A549 (cell line): ENCODE results near the gene MRPL11. TPM values are rescaled to one million over a fixed set of nuclear protein-coding genes. Genes with fewer than 3 reads are reported as not detected.
A peak's percentile ranks its signal among the peaks of the same experiment; 100 is the strongest.

Experiments
- ATAC-seq, 2 experiments: fragments of 200-7000 bp in 1 of 2; fragments of >200 bp in 1 of 2; cut with Nextera tagmentation in 1 of 2; cut with Tn5 transposase in 1 of 2; 3 replicates each; pipeline versions ENCODE4 v1.8.0 to v1.9.1; 2018 to 2020; ENCODE audit warnings: mild to moderate bottlenecking in 1 of 2, moderate library complexity in 1 of 2
- CTCF ChIA-PET: fragments of 300-600 bp; sonication (Branson Sonifier 250); formaldehyde crosslinking; extraction: SDS; loops from one replicate; lab custom pipeline; 2021; ENCODE audit warnings: antibody characterized with exemption, inconsistent platforms; lab: Yijun Ruan, JAX
- POLR2A ChIA-PET: fragments of 350-600 bp; formaldehyde crosslinking; extraction: SDS; loops from one replicate; lab custom pipeline; 2021; ENCODE audit warnings: antibody characterized with exemption, inconsistent platforms; lab: Yijun Ruan, JAX
- DNase-seq, 2 experiments: peaks; one replicate each; pipeline versions ENCODE4 v3.0.0 to v3.0.0-alpha.2; 2011 to 2016; ENCODE audit warnings: low read depth in 1 of 2, low spot score in 1 of 2
- FAIRE-seq: peaks from 2 replicates; lab custom pipeline; 2011; peaks lifted over from hg19 to GRCh38; lab: Jason Lieb, UNC
- H3K27ac ChIP-seq, 2 experiments: fragments of >200 bp; sonication (Bioruptor Twin); formaldehyde crosslinking; 3 replicates each; pipeline ENCODE4 v1.5.1; 2016 to 2017
- H3K4me1 ChIP-seq: fragments of >200 bp; sonication (Bioruptor Twin); formaldehyde crosslinking; 3 replicates; pipeline ENCODE4 v1.6.1; 2016
- H3K4me2 ChIP-seq: fragments of >200 bp; sonication (Bioruptor Twin); formaldehyde crosslinking; 3 replicates; pipeline ENCODE4 v1.6.1; 2016
- H3K4me3 ChIP-seq: fragments of >200 bp; sonication (Bioruptor Twin); formaldehyde crosslinking; 3 replicates; pipeline ENCODE4 v1.5.1; 2016
- H3K9me3 ChIP-seq: fragments of >200 bp; sonication (Bioruptor Twin); formaldehyde crosslinking; 3 replicates; pipeline ENCODE4 v1.6.1; 2016
- CBX2 ChIP-seq: fragments of 200-600 bp; sonication (generic); IDR thresholded peaks from 2 replicates; pipeline ENCODE4 v1.6.1; 2016; ENCODE audit warnings: low read depth, mild to moderate bottlenecking, borderline replicate concordance
- CEBPB ChIP-seq, 2 experiments: fragments of >200 bp in 1 of 2; sonication (Bioruptor Twin) in 1 of 2; formaldehyde crosslinking in 1 of 2; IDR thresholded peaks; 2 replicates each; pipeline ENCODE4 v1.6.1; 2012 to 2016
- CHD2 ChIP-seq: fragments of 150-350 bp; IDR thresholded peaks from 2 replicates; pipeline ENCODE4 v1.6.1; 2014; ENCODE audit warnings: low read length; ENCODE audit not compliant: partially characterized antibody
- ESRRA ChIP-seq: fragments of 150-350 bp; IDR thresholded peaks from 2 replicates; pipeline ENCODE4 v1.6.1; 2014; ENCODE audit warnings: mild to moderate bottlenecking, low read length, borderline replicate concordance
- FOSB ChIP-seq: fragments of 250-450 bp; sonication (Bioruptor Pico); IDR thresholded peaks from 2 replicates; pipeline ENCODE4 v1.5.0; 2020; ENCODE audit warnings: mild to moderate bottlenecking, moderate library complexity
- FOSL2 ChIP-seq, 2 experiments: fragments of 450-650 bp in 1 of 2; fragments of >200 bp in 1 of 2; sonication (Bioruptor Twin) in 1 of 2; formaldehyde crosslinking; IDR thresholded peaks; 2 replicates each; pipeline versions ENCODE4 v1.5.0 to v1.6.1; 2016 to 2020; ENCODE audit warnings: mild to moderate bottlenecking in 1 of 2, moderate library complexity in 1 of 2
- FOXS1 ChIP-seq: fragments of 250-450 bp; sonication (Bioruptor Pico); IDR thresholded peaks from 2 replicates; pipeline ENCODE4 v1.5.0; 2020; ENCODE audit warnings: mild to moderate bottlenecking, moderate library complexity
- GATA3 ChIP-seq: IDR thresholded peaks from 2 replicates; pipeline ENCODE4 v1.6.1; 2012; ENCODE audit warnings: borderline replicate concordance
- HDAC2 ChIP-seq: fragments of 200-600 bp; sonication (generic); IDR thresholded peaks from 2 replicates; pipeline ENCODE4 v1.6.1; 2016
- HOXB13 ChIP-seq: fragments of 250-450 bp; sonication (Bioruptor Pico); IDR thresholded peaks from 2 replicates; pipeline ENCODE4 v1.5.0; 2020; ENCODE audit warnings: low read depth, mild to moderate bottlenecking, moderate library complexity
- JUN ChIP-seq, 2 experiments: fragments of >200 bp; sonication (Bioruptor Twin); formaldehyde crosslinking; IDR thresholded peaks; 2 replicates in 1 of 2; 3 replicates in 1 of 2; pipeline ENCODE4 v1.6.1; 2016 to 2017
- JUNB ChIP-seq: fragments of >200 bp; sonication (Bioruptor Twin); formaldehyde crosslinking; IDR thresholded peaks from 2 replicates; pipeline ENCODE4 v1.6.1; 2016
- KDM5A ChIP-seq: fragments of 200-600 bp; sonication (generic); IDR thresholded peaks from 2 replicates; pipeline ENCODE4 v1.6.1; 2016; ENCODE audit warnings: antibody characterized with exemption, mild to moderate bottlenecking
- MYC ChIP-seq: IDR thresholded peaks from 2 replicates; pipeline ENCODE4 v1.6.1; 2012; ENCODE audit warnings: mild to moderate bottlenecking, inconsistent platforms, low read length, improper control_type of control experiment, borderline replicate concordance
- NPAS2 ChIP-seq: fragments of 250-450 bp; sonication (Bioruptor Pico); IDR thresholded peaks from 2 replicates; pipeline ENCODE4 v1.8.0; 2022; ENCODE audit warnings: mild to moderate bottlenecking, moderate library complexity, borderline replicate concordance
- PHF8 ChIP-seq: fragments of 200-600 bp; sonication (generic); IDR thresholded peaks from 2 replicates; pipeline ENCODE4 v1.6.1; 2016; ENCODE audit warnings: low read depth, mild to moderate bottlenecking, antibody characterized with exemption, moderate library complexity, borderline replicate concordance
- POLR2A ChIP-seq: IDR thresholded peaks from 2 replicates; pipeline ENCODE4 v1.6.1; 2012; ENCODE audit warnings: mild to moderate bottlenecking, low read length
- RAD21 ChIP-seq, 2 experiments: fragments of >200 bp in 1 of 2; sonication (Bioruptor Twin) in 1 of 2; formaldehyde crosslinking in 1 of 2; IDR thresholded peaks in 1 of 2; conservative IDR thresholded peaks in 1 of 2; 2 replicates in 1 of 2; 3 replicates in 1 of 2; pipeline ENCODE4 v1.6.1; 2012 to 2018; ENCODE audit warnings: inconsistent platforms in 1 of 2
- RFX5 ChIP-seq: fragments of 450-650 bp; IDR thresholded peaks from 2 replicates; pipeline ENCODE4 v1.7.1; 2014; ENCODE audit warnings: antibody characterized with exemption, mild to moderate bottlenecking, moderate library complexity
- RNF2 ChIP-seq: fragments of 200-600 bp; sonication (generic); IDR thresholded peaks from 2 replicates; pipeline ENCODE4 v1.6.1; 2016; ENCODE audit warnings: low read depth, mild to moderate bottlenecking, antibody characterized with exemption, moderate library complexity, borderline replicate concordance
- SMC3 ChIP-seq: fragments of >200 bp; sonication (Bioruptor Twin); formaldehyde crosslinking; IDR thresholded peaks from 3 replicates; pipeline ENCODE4 v1.6.1; 2018; ENCODE audit warnings: inconsistent platforms
- SREBF2 ChIP-seq: fragments of 450-650 bp; IDR thresholded peaks from 2 replicates; pipeline ENCODE4 v1.6.1; 2014; ENCODE audit warnings: mild to moderate bottlenecking, moderate library complexity
- ZC3H11A ChIP-seq: fragments of 450-650 bp; IDR thresholded peaks from 2 replicates; pipeline ENCODE4 v1.6.1; 2014; ENCODE audit warnings: antibody characterized with exemption, mild to moderate bottlenecking
- ZFP36 ChIP-seq: fragments of 450-650 bp; IDR thresholded peaks from 2 replicates; pipeline ENCODE4 v1.6.1; 2014; ENCODE audit warnings: borderline replicate concordance; ENCODE audit not compliant: partially characterized antibody
- ZNF302 ChIP-seq: fragments of 250-450 bp; sonication (Bioruptor Pico); IDR thresholded peaks from 2 replicates; pipeline ENCODE4 v1.9.0; 2021; ENCODE audit warnings: inconsistent platforms, mild to moderate bottlenecking, moderate library complexity
- ZSCAN20 ChIP-seq: fragments of 250-450 bp; sonication (Bioruptor Pico); IDR thresholded peaks from 2 replicates; pipeline ENCODE4 v1.8.0; 2022; ENCODE audit warnings: mild to moderate bottlenecking, moderate library complexity
- WGBS: methylation state at CpG from one replicate; pipeline ENCODE4 v1.1.6; 2017; ENCODE audit errors: missing lambda C conversion rate; 5-methylcytosine and 5-hydroxymethylcytosine counted together
- polyA minus RNA-seq: library from RNA; depleted of rRNA, polyadenylated mRNA; stranded (reverse); fragments of >200 nt; gene quantifications from 2 replicates; pipeline ENCODE4 v1.2.3, GENCODE V29; 2011; rRNA and poly(A)+ RNA removed
- polyA plus RNA-seq, 4 experiments: library from polyadenylated mRNA; depleted of rRNA in 3 of 4; stranded (reverse); fragments of >200 nt; fragmentation: RNase III in 1 of 4; extraction: RNeasy Plus Mini Kit Qiagen cat#74134 plus additional on column Dnase treatment in 1 of 4; gene quantifications; 2 replicates in 3 of 4; 3 replicates in 1 of 4; pipeline ENCODE4 v1.2.3, GENCODE V29; 2011 to 2017
- TF ChIP-seq, protein P1 (sequence below): fragments of 200-600 bp; sonication (generic); IDR thresholded peaks from 2 replicates; pipeline ENCODE4 v1.6.1; 2016; ENCODE audit warnings: antibody characterized with exemption, mild to moderate bottlenecking, moderate library complexity
- TF ChIP-seq, protein P2 (sequence below): fragments of >200 bp; sonication (Bioruptor Twin); formaldehyde crosslinking; IDR thresholded peaks from 3 replicates; pipeline ENCODE4 v1.6.1; 2016
- TF ChIP-seq, protein P3 (sequence below): IDR thresholded peaks from 2 replicates; pipeline ENCODE4 v1.6.1; 2012
- TF ChIP-seq, protein P4 (sequence below): fragments of 450-650 bp; IDR thresholded peaks from 2 replicates; pipeline ENCODE4 v1.6.1; 2014; ENCODE audit warnings: antibody characterized with exemption
- TF ChIP-seq, protein P5 (sequence below): fragments of 250-450 bp; sonication (Bioruptor Pico); IDR thresholded peaks from 2 replicates; pipeline ENCODE4 v1.5.0; 2020; ENCODE audit warnings: low read depth, mild to moderate bottlenecking, moderate library complexity

Gene MRPL11
- polyA plus RNA-seq (2011; rRNA removed) = 62.9 and 70.1 TPM in 2 replicates
- polyA plus RNA-seq (2012; cell fraction: cytosol; rRNA removed) = 71.9 and 85.0 TPM in 2 replicates
- 35.0 and 45.6 TPM in 2 replicates for polyA plus RNA-seq (2012; cell fraction: nucleus; rRNA removed)
- polyA plus RNA-seq (2017; fragmentation: RNase III; extraction: RNeasy Plus Mini Kit Qiagen cat#74134 plus additional on column Dnase treatment) = 71.9 to 73.8 TPM (median 73.5 TPM) in 3 replicates
- polyA minus RNA-seq = 26.8 and 28.1 TPM in 2 replicates

DNA sequence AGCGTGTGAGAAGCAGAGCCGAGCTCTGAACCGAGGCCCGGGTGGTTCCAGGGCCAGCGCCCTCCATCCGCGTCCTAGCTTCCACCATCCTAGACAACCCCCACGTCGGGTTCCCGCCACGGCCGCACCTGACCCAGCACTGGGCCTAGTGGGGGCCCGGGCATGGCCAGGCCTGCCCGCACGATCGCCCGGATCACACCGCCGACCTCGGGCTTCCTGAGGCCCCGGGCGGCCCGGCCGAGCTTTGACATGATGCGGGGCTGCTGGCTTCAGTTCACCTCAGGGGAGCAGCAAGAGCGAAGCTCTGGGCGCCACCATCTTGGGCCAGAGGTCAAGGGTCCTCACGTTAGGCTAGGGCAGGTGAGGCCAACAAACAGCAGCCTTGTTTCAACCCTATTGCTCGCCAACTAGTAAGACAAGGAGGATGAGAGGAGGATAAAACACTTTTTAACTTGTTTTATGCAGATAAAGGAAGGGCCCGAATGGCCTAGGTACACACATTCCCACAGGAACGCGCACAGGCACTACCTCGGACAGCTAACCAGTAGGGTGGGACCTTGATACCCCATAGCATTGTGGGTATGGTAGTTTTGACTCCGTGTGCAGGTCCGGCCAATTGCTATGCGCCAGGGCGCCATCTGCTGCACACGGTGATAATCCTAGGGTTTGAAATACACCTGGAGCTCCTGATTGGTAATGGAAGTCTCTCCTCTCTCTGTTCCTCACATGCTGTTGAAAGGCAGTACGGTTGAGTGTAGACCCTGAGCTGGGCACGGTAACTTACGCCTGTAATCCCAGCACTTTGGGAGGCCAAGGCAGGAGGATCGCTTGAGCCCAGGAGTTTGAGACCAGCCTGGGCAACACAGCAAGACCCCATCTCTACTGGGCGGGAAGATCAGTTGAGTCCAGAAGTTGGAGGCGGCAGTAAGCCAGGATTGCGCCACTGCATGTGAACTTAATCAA is at the start of gene MRPL11:
MRPL11 (minus strand) TSS at position 345 of the 963 bp plus-strand sequence; CDS start at position 251, 94 bp downstream.
- 4% methylated on average over 26 of the region's 45 CpGs for WGBS
- H3K4me2 ChIP-seq = peak within 1 kb of the TSS; percentile 83
- POLR2A ChIA-PET = interaction anchor here (1.1 to 1.9 kb wide), 8 partner anchors 17 to 240 kb away, joined by 3 to 22 read pairs (median 6); partner anchors contain the start of genes DPP3, PELI3, RBM14 and RBM4B
- H3K4me3 ChIP-seq = peak within 1 kb of the TSS; percentile 69
- H3K9me3 ChIP-seq = no peaks in the 10 kb centered on the region
- ATAC-seq = peak; percentile 95 to 97
- H3K27ac ChIP-seq = peak within 1 kb of the TSS; percentile 79 to 92
- DNase-seq = peak; percentile 94 to 98
- peaks cover 15% of the 10 kb centered on the region for H3K4me1 ChIP-seq
- peak; percentile 91 for FAIRE-seq
- CTCF ChIA-PET = interaction anchor here (0.6 to 48.5 kb wide), 27 partner anchors 10 to 513 kb away, joined by 3 to 1614 read pairs (median 3); partner anchors contain the start of genes DPP3, NPAS4, RBM4B and ZDHHC24
- TF ChIP-seq, protein P1, sequence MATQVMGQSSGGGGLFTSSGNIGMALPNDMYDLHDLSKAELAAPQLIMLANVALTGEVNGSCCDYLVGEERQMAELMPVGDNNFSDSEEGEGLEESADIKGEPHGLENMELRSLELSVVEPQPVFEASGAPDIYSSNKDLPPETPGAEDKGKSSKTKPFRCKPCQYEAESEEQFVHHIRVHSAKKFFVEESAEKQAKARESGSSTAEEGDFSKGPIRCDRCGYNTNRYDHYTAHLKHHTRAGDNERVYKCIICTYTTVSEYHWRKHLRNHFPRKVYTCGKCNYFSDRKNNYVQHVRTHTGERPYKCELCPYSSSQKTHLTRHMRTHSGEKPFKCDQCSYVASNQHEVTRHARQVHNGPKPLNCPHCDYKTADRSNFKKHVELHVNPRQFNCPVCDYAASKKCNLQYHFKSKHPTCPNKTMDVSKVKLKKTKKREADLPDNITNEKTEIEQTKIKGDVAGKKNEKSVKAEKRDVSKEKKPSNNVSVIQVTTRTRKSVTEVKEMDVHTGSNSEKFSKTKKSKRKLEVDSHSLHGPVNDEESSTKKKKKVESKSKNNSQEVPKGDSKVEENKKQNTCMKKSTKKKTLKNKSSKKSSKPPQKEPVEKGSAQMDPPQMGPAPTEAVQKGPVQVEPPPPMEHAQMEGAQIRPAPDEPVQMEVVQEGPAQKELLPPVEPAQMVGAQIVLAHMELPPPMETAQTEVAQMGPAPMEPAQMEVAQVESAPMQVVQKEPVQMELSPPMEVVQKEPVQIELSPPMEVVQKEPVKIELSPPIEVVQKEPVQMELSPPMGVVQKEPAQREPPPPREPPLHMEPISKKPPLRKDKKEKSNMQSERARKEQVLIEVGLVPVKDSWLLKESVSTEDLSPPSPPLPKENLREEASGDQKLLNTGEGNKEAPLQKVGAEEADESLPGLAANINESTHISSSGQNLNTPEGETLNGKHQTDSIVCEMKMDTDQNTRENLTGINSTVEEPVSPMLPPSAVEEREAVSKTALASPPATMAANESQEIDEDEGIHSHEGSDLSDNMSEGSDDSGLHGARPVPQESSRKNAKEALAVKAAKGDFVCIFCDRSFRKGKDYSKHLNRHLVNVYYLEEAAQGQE = no peak
- no peak for TF ChIP-seq ZFP36
- no peak for TF ChIP-seq MYC
- TF ChIP-seq RNF2 = no peak
- no peak for TF ChIP-seq JUNB
- TF ChIP-seq ZNF302 (CRISPR knock-in tag) = no peak
- TF ChIP-seq POLR2A = peak; percentile 40; the same call in 1 of the 2 replicates
- TF ChIP-seq HDAC2 = peak; percentile 79; the same call in 1 of the 2 replicates
- TF ChIP-seq FOSL2 (IDR thresholded peaks at IDR 0.05) = no peak
- TF ChIP-seq FOSL2 (CRISPR knock-in tag; IDR thresholded peaks at IDR 0.05) = no peak
- no peak for TF ChIP-seq ESRRA
- TF ChIP-seq RFX5 = no peak
- TF ChIP-seq, protein P2, sequence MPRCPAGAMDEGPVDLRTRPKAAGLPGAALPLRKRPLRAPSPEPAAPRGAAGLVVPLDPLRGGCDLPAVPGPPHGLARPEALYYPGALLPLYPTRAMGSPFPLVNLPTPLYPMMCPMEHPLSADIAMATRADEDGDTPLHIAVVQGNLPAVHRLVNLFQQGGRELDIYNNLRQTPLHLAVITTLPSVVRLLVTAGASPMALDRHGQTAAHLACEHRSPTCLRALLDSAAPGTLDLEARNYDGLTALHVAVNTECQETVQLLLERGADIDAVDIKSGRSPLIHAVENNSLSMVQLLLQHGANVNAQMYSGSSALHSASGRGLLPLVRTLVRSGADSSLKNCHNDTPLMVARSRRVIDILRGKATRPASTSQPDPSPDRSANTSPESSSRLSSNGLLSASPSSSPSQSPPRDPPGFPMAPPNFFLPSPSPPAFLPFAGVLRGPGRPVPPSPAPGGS = 0 out of 3 replicates have a peak, but pooled peaks have one; percentile 45
- TF ChIP-seq CHD2 = no peak
- peak; percentile 98 for TF ChIP-seq KDM5A
- TF ChIP-seq RAD21 (conservative IDR thresholded peaks at IDR 0.05 in 1 of 2, IDR thresholded peaks at IDR 0.05 in 1 of 2) = peak; percentile 41 to 54; a peak in 4 of 5 replicates
- TF ChIP-seq SMC3 = peak; percentile 61; the same call in 2 of the 3 replicates
- peak; percentile 98 for TF ChIP-seq PHF8
- TF ChIP-seq CEBPB (IDR thresholded peaks at IDR 0.05) = no peak
- TF ChIP-seq FOXS1 (CRISPR knock-in tag) = no peak
- no peak for TF ChIP-seq ZSCAN20 (CRISPR knock-in tag)
- peak; percentile 97 to 98 for TF ChIP-seq JUN (IDR thresholded peaks at IDR 0.05)
- TF ChIP-seq ZC3H11A = no peak
- no peak for TF ChIP-seq GATA3
- TF ChIP-seq, protein P3, sequence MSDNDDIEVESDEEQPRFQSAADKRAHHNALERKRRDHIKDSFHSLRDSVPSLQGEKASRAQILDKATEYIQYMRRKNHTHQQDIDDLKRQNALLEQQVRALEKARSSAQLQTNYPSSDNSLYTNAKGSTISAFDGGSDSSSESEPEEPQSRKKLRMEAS = peak; percentile 71
- TF ChIP-seq FOSB (CRISPR knock-in tag) = no peak
- TF ChIP-seq, protein P4, sequence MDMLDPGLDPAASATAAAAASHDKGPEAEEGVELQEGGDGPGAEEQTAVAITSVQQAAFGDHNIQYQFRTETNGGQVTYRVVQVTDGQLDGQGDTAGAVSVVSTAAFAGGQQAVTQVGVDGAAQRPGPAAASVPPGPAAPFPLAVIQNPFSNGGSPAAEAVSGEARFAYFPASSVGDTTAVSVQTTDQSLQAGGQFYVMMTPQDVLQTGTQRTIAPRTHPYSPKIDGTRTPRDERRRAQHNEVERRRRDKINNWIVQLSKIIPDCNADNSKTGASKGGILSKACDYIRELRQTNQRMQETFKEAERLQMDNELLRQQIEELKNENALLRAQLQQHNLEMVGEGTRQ = no peak
- no peak for TF ChIP-seq SREBF2
- TF ChIP-seq HOXB13 = no peak
- no peak for TF ChIP-seq NPAS2 (CRISPR knock-in tag)
- no peak for TF ChIP-seq CBX2
- TF ChIP-seq, protein P5, sequence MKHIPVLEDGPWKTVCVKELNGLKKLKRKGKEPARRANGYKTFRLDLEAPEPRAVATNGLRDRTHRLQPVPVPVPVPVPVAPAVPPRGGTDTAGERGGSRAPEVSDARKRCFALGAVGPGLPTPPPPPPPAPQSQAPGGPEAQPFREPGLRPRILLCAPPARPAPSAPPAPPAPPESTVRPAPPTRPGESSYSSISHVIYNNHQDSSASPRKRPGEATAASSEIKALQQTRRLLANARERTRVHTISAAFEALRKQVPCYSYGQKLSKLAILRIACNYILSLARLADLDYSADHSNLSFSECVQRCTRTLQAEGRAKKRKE (CRISPR knock-in tag) = no peak
